Neural progenitor cell (in vitro differentiated cells): Measurements from ENCODE around the gene PANK3.

Experiments
- EZH2 ChIP-seq: fragments of 200-600 bp; sonication (generic); IDR thresholded peaks from 2 replicates; pipeline ENCODE4 v1.6.1; 2017; ENCODE audit warnings: antibody characterized with exemption, mild to moderate bottlenecking, moderate library complexity
- EZH2phosphoT487 ChIP-seq: fragments of 200-600 bp; sonication (generic); IDR thresholded peaks from 2 replicates; pipeline ENCODE4 v1.6.1; 2017; ENCODE audit warnings: antibody characterized with exemption
- TF ChIP-seq, protein P1 (sequence below): fragments of 200-600 bp; sonication (generic); IDR thresholded peaks from 2 replicates; pipeline ENCODE4 v1.5.1; 2017; ENCODE audit warnings: antibody characterized with exemption, mild to moderate bottlenecking

DNA sequence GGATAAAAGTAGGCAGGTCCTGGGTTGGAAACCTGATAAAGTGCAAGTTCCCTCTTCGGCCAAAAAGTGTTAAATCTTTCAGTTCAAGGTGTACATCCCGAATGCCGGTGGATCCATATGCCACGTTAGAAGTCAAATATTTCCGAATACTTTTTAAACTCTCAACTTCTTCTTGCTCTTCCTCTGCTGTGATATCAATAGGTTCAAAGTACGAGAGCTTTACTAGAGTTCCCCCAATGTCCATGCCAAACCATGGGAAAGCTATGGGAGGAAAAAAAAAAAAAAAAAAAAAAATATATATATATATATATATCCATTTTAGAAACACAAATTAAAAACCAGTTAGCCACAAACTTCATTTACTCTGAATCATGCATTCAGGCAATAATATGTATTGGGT is 10.4 kb downstream of the PANK3 start:
- TF ChIP-seq EZH2phosphoT487 (no peak), EZH2 (no peak)
- TF ChIP-seq, protein P1, sequence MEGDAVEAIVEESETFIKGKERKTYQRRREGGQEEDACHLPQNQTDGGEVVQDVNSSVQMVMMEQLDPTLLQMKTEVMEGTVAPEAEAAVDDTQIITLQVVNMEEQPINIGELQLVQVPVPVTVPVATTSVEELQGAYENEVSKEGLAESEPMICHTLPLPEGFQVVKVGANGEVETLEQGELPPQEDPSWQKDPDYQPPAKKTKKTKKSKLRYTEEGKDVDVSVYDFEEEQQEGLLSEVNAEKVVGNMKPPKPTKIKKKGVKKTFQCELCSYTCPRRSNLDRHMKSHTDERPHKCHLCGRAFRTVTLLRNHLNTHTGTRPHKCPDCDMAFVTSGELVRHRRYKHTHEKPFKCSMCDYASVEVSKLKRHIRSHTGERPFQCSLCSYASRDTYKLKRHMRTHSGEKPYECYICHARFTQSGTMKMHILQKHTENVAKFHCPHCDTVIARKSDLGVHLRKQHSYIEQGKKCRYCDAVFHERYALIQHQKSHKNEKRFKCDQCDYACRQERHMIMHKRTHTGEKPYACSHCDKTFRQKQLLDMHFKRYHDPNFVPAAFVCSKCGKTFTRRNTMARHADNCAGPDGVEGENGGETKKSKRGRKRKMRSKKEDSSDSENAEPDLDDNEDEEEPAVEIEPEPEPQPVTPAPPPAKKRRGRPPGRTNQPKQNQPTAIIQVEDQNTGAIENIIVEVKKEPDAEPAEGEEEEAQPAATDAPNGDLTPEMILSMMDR: no peak
